Esophagus mucosa (tissue), 1 donor: Measurements from ENCODE around the gene WNT5B. TPM values are rescaled to one million over a fixed set of nuclear protein-coding genes. Genes with fewer than 3 reads are reported as not detected.
"Not testable (repeated sequence)": the region's sequence is repeated elsewhere in the genome, so short reads cannot be mapped to it uniquely, and the experiment has no call there.

Experiments
- ATAC-seq: fragments of 200-7000 bp; cut with Tn5 transposase; one replicate; pipeline ENCODE4 v1.9.1; 2020
- total RNA-seq: library from RNA; stranded (reverse); gene quantifications from one replicate; pipeline ENCODE4 v1.2.4, GENCODE V29; 2023
- donor health status: DM: yes; HTN: yes; CAD: no.

The WNT5B gene
- total RNA-seq, 1 donor from 2014 or later = 9.8 TPM

DNA sequence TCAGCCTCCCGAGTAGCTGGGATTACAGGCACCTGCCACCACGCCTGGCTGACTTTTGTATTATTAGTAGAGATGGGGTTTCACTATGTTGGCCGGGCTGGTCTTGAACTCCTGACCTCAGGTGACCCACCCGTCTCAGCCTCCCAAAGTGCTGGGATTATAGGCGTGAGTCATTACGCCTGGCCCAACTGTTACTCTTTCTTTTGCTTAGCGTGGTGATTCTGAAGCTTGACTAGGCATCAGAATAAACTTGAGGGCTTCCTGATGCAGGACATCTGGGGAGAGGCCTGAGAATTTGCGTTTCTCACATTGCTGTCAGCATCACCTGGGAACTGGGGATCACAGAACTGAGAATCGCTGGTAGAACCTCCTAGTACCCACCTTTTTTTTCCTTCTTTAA is 26.3 kb upstream of the WNT5B start:
- ATAC-seq = not testable (repeated sequence)

DNA sequence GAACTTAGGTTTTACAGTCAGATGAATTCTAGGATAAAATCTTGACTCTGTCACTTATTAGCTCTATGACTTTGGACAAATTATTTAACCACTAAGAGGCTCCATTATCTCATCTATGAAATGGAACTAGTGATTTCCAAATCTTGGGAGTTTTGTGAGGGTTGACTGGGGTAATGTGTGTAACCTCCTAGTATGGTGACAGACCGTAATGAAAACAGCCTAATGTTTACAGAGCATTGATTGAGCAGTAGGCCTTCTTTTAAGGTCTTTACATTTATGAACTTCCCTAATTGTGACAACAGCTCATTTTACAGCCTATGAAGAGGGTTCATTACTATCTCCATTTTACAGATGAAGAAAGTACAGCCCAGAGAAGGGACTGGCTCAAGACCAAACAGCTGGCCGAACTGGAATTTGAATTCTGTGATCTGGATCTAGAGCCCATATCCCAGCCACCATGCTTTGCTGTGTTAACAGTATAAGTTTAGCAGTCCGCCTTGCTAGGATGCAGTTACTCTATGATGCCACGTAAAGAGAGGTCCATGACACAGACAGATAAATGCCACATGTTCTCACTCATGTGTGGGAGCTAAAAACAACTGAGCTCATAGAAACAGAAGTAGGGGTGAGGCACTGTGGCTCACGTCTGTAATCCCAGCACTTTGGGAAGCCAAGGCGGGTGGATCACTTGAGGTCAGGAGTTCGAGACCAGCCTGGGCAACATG is 25.6 kb upstream of the WNT5B start:
- ATAC-seq = no peak

GRCh38 chr12:1604464-1604863 is 24.6 kb upstream of the WNT5B start:
- no peak for ATAC-seq

GRCh38 chr12:1605129-1606020 is 23.7 kb upstream of the WNT5B start:
- ATAC-seq = peak; percentile 70

GRCh38 chr12:1606021-1606622 is 22.9 kb upstream of the WNT5B start:
- peak; percentile 86 for ATAC-seq

DNA sequence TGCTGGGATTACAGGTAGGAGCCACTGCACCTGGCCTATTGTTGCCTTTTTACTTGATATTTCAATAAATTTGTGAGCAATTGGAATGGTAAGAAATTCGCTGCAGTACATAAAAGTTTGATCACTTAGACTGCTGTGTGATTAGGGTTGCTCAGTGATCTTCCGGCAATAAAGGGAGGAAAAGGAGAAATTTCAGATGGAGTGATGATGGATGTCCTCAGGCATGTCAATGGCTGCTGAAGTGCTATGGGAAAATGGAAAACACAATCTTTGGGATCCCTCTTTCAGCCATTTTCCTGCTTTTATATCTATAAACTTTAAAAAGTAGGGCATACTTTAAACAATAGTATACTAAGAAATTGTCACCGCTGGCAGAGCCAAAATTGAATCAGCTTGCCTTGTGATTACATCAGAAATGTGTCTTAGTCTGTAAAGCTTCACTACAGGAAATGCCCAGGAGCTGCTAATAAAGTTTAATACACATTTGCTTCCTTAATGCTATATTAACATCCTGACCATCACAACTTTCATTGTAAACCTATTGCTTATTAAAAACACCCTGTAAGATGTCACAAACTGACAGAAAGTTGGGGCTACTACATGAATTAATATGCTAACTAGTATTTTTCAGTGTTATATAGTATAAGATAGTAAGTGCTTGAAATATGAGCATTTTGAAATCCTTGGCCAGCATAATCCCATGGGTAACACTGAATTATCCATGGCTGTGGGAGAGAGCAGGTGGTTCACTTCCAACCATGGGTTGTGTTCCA is 20.9 kb upstream of the WNT5B start:
- ATAC-seq = no peak

GRCh38 chr12:1608713-1609119 is 20.3 kb upstream of the WNT5B start:
- ATAC-seq = no peak

- no peak for ATAC-seq
Measured at GRCh38 chr12:1610072-1610643, 18.9 kb upstream of the WNT5B start.

- no peak for ATAC-seq
Measured at GRCh38 chr12:1611803-1612572, 17.0 kb upstream of the WNT5B start.

- ATAC-seq = no peak
Measured at GRCh38 chr12:1613860-1614259, 15.2 kb upstream of the WNT5B start.

GRCh38 chr12:1614360-1614759 is 14.7 kb upstream of the WNT5B start:
- ATAC-seq = no peak

DNA sequence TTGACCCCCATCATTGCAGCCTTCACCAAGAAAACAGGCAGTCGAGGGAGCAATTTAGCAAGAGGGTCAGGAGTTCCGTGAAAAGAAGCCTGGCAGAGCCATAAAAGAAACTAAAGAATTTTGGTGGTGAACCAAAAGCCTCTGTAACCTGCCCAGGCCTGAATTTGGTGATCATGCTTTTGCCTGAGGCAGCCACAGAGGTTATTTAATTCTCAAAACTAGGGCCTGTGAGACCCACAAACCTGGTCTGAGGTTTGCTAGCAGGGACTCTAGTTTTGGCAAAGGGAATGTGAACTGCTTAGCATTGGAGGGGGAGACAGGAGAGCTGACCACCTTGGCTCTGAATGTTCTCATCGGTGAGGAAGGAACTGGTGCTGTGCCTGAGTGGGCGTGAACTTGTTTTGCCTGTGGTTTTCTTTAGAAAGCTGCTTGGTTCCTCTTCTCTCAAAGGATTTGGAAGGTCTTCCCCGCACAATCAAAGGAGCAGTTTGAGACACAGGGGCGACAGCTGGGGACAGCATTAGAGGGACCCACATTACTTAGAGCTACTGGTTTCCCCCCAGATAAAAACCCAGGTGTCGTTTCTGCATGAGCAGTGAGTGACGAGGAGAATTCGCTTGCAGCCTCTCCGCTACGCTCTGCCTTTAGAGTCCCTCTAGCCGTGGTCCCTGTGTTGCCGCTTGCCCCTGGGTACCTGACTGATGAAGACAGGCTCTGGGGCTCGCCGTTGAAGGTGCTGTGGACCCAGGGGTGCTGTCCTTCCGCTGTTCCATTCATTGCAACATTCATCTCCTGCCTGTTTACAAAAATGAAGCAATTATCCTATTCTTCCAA is 12.6 kb upstream of the WNT5B start:
- ATAC-seq = peak; percentile 22

- ATAC-seq = no peak
Measured at GRCh38 chr12:1618489-1618888, 10.5 kb upstream of the WNT5B start.

- no peak for ATAC-seq
Measured at GRCh38 chr12:1619159-1619558, 9.9 kb upstream of the WNT5B start.

DNA sequence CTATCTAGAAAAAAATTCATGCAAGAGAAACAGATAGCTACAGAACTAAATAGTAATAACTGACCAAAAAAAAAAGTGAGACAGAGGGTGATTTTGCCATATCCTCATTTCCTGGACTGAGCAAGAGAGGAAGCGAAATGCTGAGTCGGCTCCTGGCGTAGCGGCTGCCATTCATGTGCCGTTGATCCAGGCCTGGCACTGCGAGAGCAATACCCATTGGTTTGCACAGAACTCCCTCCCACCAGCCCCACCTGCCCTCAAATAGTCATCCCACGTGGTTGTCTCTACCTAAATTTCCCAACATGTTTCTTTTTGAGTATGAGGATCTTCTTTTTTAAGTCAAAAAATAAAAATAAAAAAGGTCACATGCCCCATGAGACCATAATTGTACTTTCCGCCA is 9.4 kb upstream of the WNT5B start:
- peak; percentile 81 for ATAC-seq

DNA sequence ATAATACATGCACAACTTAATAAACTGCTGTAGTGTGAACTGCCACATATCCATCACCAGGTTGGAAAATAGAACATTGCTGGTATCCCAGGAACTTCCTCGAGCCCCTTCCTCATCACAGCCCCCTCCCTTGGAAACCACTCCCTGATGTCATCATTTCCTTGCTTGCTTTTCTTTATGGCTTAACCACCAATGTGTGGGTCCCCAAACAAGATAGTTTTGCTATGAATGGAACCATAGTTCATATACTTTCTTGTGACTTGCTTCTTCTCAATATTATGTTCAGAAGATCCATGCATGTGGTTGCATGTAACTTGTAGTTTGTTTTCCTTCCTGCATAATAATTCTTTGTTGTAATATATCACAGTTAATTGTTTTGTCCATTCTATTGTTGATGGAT is 8.9 kb upstream of the WNT5B start:
- no peak for ATAC-seq

GRCh38 chr12:1622406-1622805 is 6.6 kb upstream of the WNT5B start:
- no peak for ATAC-seq

GRCh38 chr12:1629338-1630132 is 504 bp downstream of the WNT5B start:
- no peak for ATAC-seq

GRCh38 chr12:1630133-1630826 is 1.2 kb downstream of the WNT5B start:
- ATAC-seq = peak; percentile 58
